Cerebellar cortex (tissue), 1 donor: ENCODE measurements around the gene ETV3L.

Experiments used
- DNase-seq: peaks from one replicate; pipeline ENCODE4 v3.0.0-alpha.2; 2015; ENCODE audit warnings: low spot score

ETV3L gene

DNA sequence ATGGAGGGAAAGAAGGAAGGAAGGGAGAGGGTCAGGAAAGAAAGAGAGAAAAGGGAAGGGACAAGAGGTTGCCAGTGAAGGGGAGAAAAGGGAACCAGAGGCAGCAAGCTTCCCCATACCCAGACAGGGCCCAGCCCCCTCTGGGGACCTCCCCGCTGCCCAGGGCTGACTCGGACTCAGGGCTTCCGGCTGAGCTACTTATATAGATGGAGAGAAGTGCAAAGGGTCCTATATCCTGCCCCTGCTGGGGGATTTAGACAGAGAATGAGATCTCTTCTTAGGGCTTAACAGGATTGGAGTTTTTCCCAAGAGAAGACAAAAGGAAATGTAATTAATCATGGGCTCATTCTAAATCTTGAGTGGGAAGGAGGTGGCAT is at the start of gene ETV3L:
Gene ETV3L, minus strand, starts transcription at position 176 of the 377 bp plus-strand sequence. CDS start 285 bp downstream, outside the sequence.
- no peak for DNase-seq

DNA sequence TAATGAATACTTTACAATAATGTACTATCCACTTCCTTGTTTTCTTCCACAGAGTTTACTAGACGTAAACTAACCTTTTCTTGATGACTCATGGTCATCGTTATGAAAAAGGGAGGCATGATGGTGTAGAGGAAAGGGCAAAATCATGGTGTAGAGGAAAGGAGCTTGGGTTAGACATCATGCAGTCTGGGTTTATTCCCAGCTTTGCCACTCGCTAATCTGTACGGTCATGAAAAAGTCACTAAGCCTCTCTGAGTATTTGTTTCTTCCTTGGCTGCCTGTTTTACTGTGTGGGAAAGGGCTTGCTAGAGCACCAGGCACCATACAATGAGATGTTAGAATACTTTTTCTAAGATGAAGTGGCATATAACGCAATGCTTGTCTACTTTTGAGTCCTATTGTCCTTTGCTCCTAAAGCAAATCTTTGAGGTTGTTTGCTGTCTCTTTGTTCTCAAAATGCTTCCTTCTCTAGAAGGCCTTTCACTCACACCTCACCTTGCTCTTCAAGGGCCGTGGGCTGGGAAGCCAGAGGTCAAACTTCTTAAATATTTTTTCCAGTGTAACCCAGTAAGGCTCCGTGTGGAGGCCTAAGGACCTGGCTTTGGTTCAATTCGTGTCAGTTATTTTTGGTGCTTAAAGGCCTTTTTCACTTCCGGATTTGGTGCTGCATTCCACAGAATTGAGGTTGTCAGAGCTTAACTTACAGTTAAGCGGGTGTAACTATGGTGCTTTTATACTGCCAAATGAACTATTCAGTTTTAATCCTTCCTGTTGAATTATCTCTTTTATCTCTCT is 48.5 kb upstream of the ETV3L start:
- no peak for DNase-seq

GRCh38 chr1:157147037-157147436 is 47.4 kb upstream of the ETV3L start:
- DNase-seq, result no peak

DNA sequence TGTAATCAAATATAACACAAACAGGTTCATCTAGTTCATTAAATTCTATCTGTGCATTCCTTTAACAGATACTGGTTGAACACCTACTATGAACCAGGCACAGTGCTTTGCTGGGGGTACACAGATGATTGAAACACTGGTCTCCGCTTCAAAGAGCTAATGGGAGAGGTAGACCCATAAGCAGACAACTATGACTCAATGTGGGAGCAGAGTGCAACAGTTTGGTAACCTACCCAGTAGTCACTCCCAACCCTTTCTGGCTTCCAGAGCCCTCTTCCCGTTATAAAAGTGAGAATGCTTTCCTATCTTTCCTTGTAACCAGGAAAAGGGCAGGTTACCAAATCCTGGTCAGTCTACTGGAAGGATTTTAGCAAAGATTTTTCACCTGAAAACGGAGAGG is 46.6 kb upstream of the ETV3L start:
- no peak for DNase-seq

DNA sequence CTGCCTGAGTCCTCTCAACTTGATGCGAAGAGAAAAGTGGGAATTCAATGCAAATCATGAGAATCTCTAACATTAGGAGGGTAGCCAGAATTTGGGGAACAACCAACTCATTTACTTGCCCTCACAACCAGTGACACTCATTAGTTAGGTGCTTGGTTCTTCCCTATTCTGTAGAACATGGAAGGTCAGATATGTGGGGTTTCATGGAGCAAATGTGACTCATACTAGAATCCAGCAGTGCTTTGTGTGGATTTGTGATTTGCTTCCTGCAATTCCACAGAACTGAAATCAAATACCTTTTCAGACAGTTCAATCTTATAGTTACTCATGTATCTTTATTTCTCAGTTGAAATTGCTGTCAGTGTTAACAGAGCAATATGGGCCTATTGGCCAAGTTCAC is 45.5 kb upstream of the ETV3L start:
- DNase-seq, result no peak

DNA sequence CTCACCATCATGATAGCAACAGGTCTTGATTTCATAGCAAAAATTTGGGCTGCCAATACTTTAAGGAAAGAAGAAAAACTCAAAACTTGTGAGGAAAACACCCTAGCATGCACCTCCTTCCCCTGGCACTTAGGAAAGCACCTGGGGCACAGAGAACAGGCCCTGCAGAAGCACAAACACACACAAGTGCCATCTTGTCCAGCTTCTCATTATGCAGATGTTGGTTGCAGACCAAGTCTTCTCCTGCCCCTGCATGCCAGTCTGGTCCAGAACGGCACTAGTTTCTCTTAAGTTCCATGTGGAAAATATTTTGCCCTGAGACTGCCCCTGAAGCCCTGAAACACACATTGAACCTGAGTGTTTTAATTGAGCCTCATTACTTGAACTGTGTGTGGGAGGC is 44.9 kb upstream of the ETV3L start:
- no peak for DNase-seq

DNA sequence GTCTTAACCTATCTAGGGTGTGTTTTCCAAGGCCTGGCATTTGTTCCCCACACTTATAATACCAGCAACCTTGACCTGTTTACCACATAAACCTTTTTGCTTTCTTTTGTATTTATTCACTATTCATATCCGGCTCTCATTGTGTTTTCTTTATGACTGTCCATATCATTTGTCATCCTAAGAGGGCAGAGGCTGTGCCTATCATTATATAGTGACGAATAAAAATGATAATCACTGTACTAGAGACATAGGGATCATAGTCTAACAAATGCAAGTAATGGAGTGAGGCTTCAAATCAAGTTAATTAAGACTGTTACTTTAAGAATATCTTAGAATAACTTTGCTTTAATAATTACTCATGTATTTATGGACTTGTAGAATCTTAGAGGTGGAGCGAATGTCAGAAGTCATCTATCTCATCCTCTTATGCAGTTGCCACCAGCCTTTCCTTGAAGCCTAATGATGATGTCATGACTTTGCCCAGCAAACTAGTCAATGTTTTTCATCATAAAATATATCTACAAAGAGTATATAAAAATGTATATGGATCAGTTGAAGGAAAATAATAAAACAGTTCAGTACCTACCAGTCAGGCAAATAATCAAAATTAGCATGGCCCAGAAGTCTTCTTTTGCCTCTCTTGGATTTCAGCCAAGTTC is 43.3 kb upstream of the ETV3L start:
- DNase-seq, result no peak

GRCh38 chr1:157142201-157142600 is 42.6 kb upstream of the ETV3L start:
- DNase-seq, result no peak

DNA sequence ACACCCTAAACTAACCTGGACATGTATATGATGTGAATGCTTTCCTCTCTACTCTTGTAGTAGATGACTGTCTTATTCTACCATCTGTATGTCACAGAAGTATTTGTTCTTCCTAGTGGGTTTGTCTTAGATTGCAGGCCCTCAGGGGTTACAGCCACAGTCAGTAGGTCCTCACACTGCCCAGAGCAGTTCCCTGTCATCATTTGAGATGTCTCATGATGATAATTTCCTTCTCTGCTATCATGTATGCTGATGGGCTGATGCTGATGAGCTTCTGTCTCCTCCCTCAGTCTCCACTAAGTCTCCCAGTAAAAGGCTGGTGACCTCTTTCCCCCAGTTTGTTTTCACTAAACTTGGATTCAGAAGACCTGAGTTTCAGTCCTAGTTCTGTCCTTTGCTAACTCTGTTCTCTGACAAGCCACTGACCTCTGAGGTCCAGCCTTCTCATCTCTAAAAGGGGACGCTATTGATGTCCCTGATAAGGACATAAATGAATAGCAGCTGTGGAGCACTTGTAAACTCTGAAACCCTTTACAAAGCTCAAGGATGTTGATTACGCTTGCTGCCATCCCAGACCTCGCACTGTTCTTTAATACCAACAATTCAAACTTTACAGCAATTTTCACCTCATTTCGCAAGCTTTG is 41.7 kb upstream of the ETV3L start:
- no peak for DNase-seq

DNA sequence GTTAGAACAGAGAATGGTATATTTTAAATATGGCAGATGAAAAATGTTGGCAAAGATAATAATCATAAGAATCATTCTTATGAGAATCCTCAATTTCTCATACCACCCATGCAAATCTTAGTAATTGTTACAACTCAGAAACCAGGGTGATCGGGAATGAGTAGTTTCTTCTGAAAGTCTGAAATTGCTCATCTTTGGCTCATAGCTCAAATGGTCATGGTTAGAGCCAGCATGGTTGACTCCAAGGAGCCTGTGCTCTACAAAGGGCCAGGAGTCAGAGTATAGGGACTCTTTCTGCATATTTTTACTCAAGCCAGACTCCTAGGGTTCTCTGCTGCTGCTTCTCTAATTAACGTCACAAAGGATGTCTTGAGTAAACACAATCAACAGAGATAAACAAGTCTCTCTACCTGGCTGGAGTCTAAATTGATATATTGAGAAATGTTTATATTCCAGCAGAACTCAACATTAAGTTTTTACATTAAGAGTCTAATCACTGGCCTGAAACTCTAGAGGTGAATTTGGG is 40.5 kb upstream of the ETV3L start:
- DNase-seq, result no peak

DNA sequence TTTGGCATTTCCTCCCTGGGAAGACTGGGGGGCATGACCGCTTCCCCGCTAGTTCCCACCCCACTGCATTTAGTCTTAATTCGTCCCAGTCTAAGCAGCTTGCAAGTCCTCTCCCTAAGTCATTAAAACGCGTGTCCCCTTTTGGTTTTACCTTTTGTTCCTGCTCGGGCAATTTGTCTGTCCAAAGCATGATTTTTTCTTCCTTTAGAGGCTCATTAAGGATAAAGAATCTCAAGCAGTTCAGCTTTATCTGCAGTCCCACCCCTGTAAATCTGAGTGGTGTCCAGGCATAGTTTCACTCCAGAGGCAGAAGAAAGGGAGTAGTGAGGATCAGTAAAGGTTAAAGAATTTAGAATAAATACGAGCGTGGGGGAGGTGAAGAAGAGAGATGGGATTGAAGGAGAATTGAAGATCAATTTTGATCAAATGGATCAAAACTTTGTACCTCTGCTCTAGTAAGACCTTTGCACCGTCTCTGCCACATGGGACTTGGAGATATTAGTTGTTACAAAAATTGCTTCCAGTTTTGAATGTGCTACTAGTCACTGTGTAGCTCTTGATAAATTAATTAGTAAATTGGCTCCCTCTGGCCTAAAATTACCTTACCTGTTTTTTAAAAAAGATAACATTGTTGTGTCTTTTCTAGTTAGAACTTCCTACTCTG is 39.6 kb upstream of the ETV3L start:
- DNase-seq, result no peak

DNA sequence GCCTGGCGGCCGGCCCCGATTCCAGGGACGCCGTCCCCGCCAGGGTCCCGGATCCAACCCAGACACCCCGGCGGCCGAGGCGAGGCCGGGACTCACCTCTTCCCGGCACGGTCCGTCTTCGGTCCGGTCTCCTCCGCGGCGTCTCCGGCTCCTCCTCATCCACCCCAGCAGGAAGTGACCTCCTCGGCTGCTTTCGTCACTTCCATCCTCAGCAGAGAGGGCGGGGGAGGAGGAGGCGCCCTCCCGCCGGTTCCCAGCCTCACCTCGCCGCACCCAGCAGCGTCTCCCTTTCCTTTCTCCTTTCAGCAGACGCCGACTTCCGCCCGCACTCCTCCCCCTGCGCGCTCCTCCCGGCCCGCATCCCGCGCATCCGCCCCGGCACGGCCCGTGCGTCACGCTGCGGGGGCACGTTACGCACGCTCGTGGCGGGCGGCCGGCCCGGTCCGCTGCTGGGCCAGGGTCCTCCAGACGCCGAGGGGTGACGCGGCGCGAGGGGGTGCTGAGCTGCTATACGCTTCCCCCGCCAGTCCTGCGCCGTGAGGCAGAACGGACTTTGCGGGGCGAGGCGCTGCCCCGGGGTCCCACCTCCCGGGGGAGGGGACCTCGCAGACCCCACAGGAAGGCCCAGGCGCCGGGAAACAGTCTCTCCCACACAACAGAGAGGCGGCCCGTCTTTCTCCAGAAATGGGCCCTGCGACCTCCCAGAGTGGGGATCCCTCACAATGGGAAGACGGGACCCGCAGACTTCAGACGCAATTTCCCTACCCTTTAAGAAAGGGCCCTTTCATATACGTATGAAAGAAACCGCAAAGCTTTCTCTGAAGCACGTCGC is 38.8 kb upstream of the ETV3L start, which contains the start of gene ETV3:
Gene ETV3, minus strand, starts transcription at position 176 of the 832 bp plus-strand sequence. CDS start 2,043 bp downstream, outside the sequence.
- DNase-seq, result peak; percentile 94

GRCh38 chr1:157137408-157138219 is 38.0 kb upstream of the ETV3L start:
- DNase-seq, result no peak

DNA sequence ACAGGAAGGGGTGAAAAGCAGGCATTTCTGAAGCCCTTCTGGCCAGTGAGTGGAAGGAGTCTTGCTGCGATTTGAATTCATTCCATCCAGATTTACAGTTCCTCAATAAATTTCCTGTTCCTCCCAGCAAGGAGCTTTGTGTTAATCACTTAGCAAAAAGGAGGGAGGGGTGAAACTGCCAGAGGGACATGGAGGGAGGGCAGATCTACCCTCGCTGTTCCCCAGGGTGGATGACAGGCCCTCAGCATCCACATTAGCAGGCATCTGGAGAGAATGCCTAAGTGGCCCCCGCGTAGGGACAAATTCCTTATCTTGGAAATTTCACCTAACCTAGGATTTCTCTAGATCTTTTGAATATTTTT is 37.4 kb upstream of the ETV3L start:
- DNase-seq, result no peak

DNA sequence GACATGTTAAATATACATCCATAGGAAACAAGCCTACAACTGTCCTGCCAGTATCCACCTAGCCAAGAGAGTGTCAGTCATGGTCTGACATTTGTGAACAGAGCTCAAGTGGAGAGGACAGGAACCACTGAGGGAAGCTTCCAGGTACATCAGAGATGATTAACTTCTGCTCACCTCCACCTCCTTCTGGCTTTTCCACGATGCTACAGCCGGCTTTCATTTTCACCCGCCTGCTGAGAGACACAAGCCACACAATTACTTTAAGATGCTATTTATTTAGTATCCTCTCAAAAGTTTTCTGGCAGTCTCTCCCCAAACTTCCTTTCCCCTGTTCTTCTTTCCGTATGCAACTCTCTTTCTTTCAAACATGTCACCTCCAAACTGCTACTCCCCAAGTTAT is 36.5 kb upstream of the ETV3L start:
- no peak for DNase-seq

GRCh38 chr1:157135646-157136045 is 36.0 kb upstream of the ETV3L start:
- DNase-seq, result no peak

DNA sequence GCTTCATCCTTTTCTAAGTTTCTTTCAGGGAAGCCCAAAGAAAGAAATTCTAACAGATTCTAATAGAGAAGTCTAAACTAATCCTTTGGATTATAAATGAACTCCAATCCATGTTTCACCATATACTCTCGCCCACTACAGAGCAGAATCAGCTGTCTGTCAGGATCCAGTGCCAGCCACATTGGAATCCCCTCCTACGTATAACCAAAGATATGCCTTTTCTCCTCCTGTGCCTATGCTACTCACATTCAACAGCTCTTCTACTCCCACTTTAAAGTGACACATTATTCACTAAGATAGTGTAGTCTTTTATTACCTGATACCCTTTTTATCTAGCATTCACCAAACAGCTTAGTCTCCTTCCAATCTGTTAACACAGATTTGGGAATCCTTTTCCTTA is 35.5 kb upstream of the ETV3L start:
- no peak for DNase-seq

GRCh38 chr1:157134442-157134841 is 34.8 kb upstream of the ETV3L start:
- no peak for DNase-seq

DNA sequence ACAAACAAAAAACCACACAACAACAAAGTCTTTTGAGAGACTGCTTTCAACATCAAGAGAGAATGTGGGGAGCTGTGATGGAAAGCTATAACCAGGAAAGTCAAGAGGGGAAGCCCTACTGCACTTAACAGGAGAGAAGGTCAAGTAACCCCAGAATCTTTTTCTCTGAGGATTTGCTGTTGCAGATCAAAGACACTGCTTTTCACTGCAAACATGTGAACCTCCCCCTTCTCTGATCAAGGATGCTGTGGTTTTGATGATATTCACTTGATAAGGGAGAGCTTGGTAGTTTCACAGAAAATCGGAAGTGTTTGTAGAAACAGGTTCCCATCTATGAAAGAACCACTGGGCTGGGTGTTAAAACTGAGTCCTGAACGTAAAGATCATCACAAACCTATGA is 33.8 kb upstream of the ETV3L start:
- DNase-seq, result no peak

DNA sequence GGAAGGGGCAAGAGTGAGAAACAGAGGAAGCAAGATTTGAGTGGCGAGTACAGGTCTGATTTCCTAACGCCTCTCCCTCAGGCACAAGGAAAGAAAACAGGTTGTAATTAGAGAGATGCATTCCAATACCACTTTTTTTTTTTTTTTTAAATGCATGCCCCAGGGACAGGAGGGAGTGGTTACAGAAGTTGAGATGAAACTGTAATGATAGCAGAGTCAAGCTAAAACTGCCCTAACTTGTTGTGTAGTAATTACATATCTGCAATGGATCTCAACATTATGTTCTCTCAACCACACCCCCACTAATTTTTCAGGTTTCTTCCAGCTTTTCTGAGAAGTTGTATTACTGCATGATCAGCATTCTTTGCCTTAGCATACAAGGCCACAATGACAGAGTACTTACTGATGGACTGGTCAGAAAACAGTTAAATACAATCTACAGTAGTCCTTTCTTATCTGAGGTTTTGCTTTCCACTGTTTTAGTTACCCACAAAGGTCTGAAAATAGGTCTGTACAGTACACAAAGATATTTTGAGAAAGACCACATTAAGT is 33.1 kb upstream of the ETV3L start:
- no peak for DNase-seq
